ENCODE measurements around the gene DCK. TPM values are rescaled to one million over a fixed set of nuclear protein-coding genes. Genes with fewer than 3 reads are reported as not detected.

The DCK gene
- total RNA-seq, 1 donor from 2014 or later: 57.1 TPM

DNA sequence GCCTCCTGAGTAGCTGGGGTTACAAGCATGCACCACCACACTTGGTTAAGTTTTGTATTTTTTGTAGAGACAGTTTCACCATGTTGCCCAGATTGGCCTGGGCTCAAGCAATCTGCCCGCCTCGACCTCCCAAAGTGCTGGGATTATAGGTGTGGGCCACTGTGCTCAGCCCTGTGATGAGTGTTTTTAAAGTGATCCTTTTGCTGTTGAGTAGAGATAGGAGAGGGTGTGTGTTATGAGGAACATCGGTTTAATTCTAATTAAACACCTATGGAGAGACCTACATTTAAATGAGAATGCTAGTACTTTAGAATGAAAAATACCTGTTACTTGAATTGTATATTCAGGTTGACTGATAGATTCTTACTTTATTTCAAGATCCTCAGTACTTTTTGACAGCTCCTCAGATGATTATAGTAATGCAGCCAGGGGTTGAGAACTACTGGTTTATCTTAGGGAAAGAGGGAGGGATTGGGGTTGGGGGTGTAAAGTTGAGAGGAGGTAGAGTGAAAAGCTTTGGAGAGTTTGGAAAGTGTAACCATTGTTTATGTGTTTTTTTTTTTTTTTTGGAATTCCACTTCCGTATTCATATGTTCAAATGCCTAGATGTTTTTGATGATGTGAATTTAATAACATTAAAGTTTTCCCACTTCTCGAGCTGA, 36.8 kb upstream of the DCK start:
- no peak overlapping the region for H3K4me3 Mint-ChIP-seq
- peaks cover 5% of the 10 kb centered on the region for H3K4me1 Mint-ChIP-seq
- H3K4me2 ChIP-seq: no peak overlapping the region
- H3K9me3 Mint-ChIP-seq: no peaks in the 10 kb centered on the region
- H4K20me1 ChIP-seq (ENCODE audit: low read depth): peaks cover 4% of the 10 kb centered on the region
- H3K79me2 ChIP-seq (ENCODE audit: low read depth): peaks cover 55% of the 10 kb centered on the region
- H3K36me3 Mint-ChIP-seq: peaks cover 6% of the 10 kb centered on the region
- no peaks in the 10 kb centered on the region for H3K4me1 ChIP-seq
- H3K27me3 Mint-ChIP-seq (ENCODE audit: insufficient read depth, low read depth): no peaks in the 10 kb centered on the region
- no peak overlapping the region for H2AFZ ChIP-seq (replicated peaks)
- no peak overlapping the region for H3K4me3 ChIP-seq
- TF ChIP-seq EZH2phosphoT487 (IDR thresholded peaks at IDR 0.05) (no peak), EZH2 (IDR thresholded peaks at IDR 0.05) (no peak)
- TF ChIP-seq, protein P1, sequence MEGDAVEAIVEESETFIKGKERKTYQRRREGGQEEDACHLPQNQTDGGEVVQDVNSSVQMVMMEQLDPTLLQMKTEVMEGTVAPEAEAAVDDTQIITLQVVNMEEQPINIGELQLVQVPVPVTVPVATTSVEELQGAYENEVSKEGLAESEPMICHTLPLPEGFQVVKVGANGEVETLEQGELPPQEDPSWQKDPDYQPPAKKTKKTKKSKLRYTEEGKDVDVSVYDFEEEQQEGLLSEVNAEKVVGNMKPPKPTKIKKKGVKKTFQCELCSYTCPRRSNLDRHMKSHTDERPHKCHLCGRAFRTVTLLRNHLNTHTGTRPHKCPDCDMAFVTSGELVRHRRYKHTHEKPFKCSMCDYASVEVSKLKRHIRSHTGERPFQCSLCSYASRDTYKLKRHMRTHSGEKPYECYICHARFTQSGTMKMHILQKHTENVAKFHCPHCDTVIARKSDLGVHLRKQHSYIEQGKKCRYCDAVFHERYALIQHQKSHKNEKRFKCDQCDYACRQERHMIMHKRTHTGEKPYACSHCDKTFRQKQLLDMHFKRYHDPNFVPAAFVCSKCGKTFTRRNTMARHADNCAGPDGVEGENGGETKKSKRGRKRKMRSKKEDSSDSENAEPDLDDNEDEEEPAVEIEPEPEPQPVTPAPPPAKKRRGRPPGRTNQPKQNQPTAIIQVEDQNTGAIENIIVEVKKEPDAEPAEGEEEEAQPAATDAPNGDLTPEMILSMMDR (IDR thresholded peaks at IDR 0.05): no peak
- H3K9me3 ChIP-seq (ENCODE audit: low read depth): no peaks in the 10 kb centered on the region
- no peak overlapping the region for H3K9ac ChIP-seq
- no peaks in the 10 kb centered on the region for H3F3A ChIP-seq (ENCODE audit: low read depth)
- no peak overlapping the region for H3K27ac Mint-ChIP-seq
- H3K36me3 ChIP-seq: no peaks in the 10 kb centered on the region
- DNase-seq (ENCODE audit: low spot score): no peak
- H3K27me3 ChIP-seq: no peaks in the 10 kb centered on the region
- no peak overlapping the region for H3K27ac ChIP-seq

DNA sequence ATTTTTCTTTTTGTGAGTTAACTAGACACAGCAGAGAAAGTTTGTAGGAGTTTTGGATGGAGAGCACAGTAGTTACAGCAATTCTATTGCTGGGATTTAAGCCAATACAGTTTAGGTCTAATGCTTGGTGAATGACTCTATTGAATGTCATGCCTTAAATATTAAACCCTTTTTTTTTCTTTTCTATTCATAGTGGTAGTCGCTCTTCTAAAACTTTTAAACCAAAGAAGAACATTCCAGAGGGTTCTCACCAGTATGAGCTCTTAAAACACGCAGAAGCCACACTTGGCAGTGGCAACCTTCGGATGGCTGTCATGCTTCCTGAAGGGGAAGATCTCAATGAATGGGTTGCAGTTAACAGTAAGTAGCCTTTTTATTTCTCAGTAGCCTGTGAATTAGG, 34.8 kb upstream of the DCK start:
- Histone ChIP-seq H3K9ac (no peak overlapping the region), H3K9me3 (ENCODE audit: low read depth) (no peaks in the 10 kb centered on the region), H2AFZ (replicated peaks) (no peak overlapping the region), H3K4me2 (no peak overlapping the region), H4K20me1 (ENCODE audit: low read depth) (peaks cover 4% of the 10 kb centered on the region), H3K27ac (no peak overlapping the region), H3K4me3 (no peak overlapping the region), H3K4me1 (no peaks in the 10 kb centered on the region), H3K27me3 (no peaks in the 10 kb centered on the region), H3F3A (ENCODE audit: low read depth) (no peaks in the 10 kb centered on the region), H3K36me3 (no peaks in the 10 kb centered on the region), H3K79me2 (ENCODE audit: low read depth) (peaks cover 41% of the 10 kb centered on the region)
- no peak for TF ChIP-seq EZH2 (IDR thresholded peaks at IDR 0.05)
- TF ChIP-seq EZH2phosphoT487 (IDR thresholded peaks at IDR 0.05): no peak
- TF ChIP-seq, protein P1 (IDR thresholded peaks at IDR 0.05): no peak
- Mint-ChIP-seq H3K36me3 (peaks cover 8% of the 10 kb centered on the region), H3K4me3 (no peak overlapping the region), H3K27ac (no peak overlapping the region), H3K27me3 (ENCODE audit: insufficient read depth, low read depth) (no peaks in the 10 kb centered on the region), H3K9me3 (no peaks in the 10 kb centered on the region), H3K4me1 (peaks cover 3% of the 10 kb centered on the region)
- no peak for DNase-seq (ENCODE audit: low spot score)

DNA sequence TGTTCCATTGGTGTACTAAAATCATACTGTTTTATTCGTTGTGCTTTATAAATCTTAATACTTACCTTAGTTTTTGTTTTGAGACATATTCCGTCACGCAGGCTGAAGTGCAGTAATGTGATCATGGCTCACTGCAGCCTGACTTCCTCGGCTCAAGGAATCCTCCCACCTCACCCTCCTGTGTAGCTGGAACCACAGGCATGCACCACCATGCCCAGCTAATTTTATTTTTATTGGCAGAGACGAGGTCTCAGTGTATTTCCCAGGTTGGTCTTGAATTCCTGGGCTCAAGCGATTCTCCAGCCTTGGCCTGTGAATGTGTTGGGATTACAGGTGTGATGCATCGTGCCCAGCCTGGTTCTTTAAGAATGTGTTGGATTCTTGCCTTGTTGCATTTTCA, 24.4 kb upstream of the DCK start:
- Histone ChIP-seq H2AFZ (replicated peaks) (no peak overlapping the region), H3F3A (ENCODE audit: low read depth) (no peaks in the 10 kb centered on the region), H3K36me3 (no peaks in the 10 kb centered on the region), H3K4me3 (no peak overlapping the region), H4K20me1 (ENCODE audit: low read depth) (no peaks in the 10 kb centered on the region), H3K27me3 (no peaks in the 10 kb centered on the region), H3K79me2 (ENCODE audit: low read depth) (no peaks in the 10 kb centered on the region), H3K9me3 (ENCODE audit: low read depth) (no peaks in the 10 kb centered on the region), H3K9ac (no peak overlapping the region), H3K4me2 (no peak overlapping the region), H3K27ac (no peak overlapping the region), H3K4me1 (no peaks in the 10 kb centered on the region)
- Mint-ChIP-seq H3K27ac (no peak overlapping the region), H3K9me3 (no peaks in the 10 kb centered on the region), H3K36me3 (peaks cover 14% of the 10 kb centered on the region), H3K4me3 (no peak overlapping the region), H3K4me1 (no peaks in the 10 kb centered on the region), H3K27me3 (ENCODE audit: insufficient read depth, low read depth) (no peaks in the 10 kb centered on the region)
- DNase-seq (ENCODE audit: low spot score): no peak
- TF ChIP-seq, protein P1 (IDR thresholded peaks at IDR 0.05): no peak
- TF ChIP-seq EZH2 (IDR thresholded peaks at IDR 0.05) (no peak), EZH2phosphoT487 (IDR thresholded peaks at IDR 0.05) (no peak)
